Left hindlimb (tissue), 1 donor: ENCODE measurements around the gene HNRNPH1.

ENCODE experiments used
- DNase-seq: peaks from one replicate; pipeline ENCODE4 v3.0.0-alpha.2; 2018

The HNRNPH1 gene

DNA sequence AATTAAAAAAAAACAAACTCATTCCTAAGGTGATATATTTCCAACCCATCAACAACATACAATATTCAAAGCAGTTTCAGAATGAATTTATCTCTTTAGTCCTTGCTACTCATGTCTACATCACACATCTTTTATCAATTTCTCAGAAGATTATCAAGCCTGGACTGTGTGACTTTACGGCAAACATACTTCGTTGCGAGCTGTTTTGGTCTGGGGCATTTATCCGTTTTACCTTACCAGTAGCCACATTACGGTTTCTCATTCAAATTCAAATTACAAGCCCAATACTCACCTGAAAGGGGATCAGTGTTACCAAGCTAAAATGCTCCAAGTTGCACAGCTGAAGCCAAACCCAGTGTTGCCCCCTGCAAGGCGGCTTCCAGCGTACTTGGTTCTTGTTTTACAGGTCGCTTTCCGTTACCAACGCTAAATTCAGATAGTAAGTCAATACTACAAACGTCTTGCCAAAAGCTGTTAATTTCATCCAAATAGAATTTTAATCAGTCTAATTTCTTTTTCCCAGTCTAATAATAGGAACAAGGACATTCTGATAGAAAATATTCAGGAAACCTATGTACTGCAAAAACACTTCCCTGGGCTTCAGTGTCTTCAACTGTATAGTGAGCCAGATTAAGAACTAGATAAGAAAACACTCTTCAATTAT, 1.8 kb downstream of the HNRNPH1 start:
- DNase-seq = no peak

DNA sequence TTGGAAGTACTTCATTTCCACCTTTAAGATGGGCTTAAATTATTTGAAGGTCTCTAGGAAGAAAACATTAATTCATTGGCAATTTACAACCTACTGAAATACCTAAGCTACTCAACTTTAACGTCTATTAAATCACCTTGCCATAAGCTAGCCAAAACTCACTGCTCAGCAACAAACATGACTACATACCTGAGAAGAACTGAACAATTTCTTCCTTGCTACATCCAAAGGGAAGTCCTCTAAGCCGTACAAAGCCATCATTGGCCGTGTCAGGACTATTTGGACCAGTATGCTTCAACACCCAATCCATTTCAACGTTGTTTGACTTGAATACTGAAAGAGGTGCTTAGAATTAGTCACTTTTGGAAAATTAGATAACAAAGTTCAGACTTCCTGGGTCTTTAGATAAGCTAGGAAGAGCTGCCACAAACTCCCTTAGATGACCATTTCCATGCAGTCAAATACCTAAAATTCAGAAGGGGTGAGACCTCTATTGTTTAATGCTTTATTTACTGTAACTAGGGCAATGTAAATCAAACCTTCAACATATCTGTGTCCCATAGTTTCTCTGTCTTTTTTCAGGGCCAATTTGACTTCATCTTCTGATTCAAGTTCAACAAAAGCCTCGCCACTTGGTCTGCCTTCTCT, 2.6 kb downstream of the HNRNPH1 start:
- DNase-seq = no peak

DNA sequence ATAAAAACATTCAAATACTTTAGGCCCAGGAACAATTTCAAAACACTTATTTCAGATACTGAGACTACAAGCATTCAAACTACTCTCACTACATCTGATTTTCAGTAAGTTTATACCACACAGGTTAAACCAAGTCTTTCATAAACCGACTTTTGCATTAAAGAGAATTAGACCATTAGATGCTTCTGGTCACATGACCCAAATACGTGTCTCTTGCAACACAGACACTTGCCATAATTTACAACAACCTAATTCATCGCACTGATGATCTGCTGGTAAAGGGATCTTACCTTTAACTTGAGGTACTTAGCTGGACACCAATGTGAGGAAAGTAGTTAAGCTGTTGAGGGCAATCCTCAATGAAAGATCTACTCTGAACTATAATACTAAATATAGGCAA, 3.2 kb downstream of the HNRNPH1 start:
- no peak for DNase-seq

DNA sequence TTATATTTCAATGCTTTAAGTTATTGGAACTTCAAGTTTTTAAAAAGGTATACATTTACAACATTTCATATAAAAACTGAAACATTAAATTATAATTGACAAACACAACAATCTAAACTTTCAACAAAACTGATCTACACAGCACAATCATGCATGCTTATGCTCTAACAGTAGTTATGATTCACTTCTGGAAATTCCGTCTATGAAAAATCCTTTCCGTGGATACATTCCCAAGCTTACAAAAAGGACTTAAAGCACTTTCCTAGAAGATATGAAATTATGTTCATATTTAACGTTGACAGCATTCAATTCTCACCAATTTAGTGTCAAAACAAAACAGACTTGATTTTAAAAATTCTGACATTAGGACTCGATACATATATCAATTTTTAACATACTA, 3.7 kb downstream of the HNRNPH1 start:
- DNase-seq = no peak

DNA sequence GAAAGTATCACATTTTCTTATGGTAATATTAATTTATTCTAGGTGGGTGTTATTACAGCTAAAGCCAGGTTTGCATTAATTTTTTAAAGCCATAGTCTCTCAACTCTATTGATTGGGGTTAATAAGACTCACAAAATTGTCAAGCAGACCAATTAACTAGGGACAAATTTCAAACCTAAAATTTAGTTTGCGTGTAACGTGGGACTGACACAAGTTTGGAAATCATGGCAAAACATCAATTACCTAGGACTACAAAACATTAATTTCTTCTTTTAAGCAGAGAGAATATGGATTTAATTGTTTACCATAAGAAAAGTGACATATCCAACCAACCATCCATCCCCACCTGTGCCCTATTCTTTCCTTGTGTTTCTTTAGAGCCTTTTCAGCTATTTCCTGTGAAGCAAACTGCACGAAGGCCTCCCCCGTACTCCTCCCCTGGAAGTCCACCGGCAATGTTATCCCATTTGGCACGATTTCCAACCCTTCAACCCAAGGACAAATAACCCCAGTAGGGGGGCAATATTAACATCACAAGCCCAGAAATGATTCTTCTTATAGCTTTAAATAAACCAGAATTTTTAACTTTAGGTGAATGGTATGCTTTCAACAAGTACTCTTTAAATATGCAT, 4.4 kb downstream of the HNRNPH1 start:
- no peak for DNase-seq

DNA sequence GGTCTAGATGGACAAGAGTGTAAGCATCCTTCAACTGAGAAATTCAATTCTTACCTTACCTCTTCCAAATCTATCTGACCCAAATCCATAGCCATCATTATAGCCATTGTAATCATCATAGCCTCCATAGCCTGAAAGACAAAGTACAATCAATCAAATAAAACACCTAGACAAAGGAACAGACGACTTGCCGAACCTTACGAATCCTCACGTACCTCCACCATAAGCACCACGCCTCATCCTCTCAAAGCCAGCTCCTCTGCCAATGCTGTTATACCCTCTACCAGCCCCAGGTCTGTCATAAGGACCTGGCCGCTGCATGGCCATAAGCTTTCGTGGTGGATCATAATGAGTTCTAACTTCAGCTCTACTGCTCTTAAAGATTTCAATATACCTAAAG, 5.5 kb downstream of the HNRNPH1 start:
- no peak for DNase-seq

DNA sequence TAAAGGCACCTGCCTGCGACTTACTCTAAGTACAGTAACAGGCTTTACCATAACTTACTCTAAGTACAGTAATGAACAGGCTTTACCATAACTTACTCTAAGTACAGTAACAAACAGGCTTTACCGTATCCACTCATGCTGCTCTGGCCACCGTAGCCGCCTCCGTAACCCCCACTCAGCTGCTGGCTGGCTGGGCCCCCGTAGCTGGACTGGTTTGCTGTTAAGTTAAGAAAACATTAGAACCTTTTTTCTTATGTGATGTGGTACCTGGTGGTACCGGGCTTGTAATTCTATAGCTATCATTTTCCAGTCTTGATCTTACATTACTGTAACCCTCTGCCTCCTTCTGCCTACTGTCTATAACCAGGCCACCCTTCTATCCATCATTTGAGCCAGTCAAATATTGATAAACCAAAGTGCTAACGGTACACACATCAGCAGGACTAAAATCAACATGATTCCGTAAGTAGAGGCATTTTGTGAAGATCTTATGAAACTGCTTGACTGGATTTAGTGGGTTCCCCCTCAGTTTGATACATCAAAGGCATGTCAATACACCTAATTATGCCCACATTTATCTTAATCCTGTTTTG, 7.4 kb downstream of the HNRNPH1 start:
- DNase-seq = no peak

DNA sequence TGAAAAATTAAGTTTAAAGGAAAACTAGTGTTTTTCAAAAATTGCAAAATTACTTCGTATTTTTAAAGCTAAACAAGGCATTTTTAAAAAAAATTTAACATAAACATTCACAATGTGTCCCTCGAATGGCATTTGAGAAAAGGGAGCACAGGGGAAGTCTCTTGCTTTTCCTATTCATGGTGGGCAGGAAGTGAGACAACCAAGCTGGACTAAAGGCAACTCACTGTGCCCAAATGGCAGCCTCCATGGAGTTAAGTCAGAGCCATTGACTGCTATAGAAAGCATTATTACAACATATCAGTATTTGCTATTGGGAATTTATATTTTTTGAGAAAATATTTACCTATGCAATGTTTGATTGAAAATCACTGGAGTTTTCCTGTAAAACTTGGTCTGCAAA, 8.3 kb downstream of the HNRNPH1 start:
- no peak for DNase-seq

DNA sequence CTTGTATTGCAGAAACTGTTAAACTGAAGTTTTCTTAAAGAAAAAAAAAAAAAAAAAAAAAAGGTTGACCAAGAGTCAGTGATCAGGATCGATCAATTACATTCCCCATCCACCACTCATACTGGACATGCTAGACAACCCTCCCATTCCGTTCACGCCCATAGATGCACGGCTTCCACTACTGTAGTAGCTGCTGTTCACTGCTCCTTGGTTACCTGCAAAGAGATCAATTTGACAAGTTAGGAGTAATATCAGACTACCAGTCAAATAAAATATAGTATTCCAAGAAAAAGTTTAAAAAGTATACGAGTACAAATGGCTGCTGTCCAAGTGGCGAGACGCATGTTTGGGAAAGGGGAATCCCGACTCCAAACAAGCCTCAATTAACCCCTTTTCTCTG, 8.7 kb downstream of the HNRNPH1 start:
- no peak for DNase-seq

DNA sequence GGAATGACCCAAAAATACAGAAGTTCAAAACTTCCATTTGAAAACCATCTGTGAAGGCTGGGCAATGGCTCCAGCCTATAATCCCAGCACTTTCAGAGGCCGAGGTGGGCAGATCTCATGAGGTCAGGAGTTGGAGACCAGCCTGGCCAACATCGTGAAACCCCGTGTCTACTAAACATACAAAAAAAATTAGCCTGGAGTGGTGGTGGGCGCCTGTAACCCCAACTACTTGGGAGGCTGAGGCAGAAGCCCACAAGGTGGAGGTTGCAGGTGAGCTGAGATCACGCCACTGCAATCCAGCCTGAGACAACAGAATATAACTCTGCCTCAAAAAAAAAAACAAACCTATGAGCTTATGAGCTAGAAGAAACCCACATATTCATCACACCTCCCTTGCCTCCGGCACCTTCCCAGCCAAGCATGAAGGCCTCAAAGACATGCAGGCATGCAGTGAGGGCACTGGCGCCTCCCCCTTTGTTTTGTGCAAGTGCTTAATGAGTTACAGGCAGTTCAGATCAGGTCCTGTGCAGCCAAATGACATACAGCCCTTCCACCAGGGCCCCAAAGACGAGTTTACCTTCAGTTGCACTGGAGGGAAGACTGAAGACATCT, 9.9 kb downstream of the HNRNPH1 start:
- no peak for DNase-seq

DNA sequence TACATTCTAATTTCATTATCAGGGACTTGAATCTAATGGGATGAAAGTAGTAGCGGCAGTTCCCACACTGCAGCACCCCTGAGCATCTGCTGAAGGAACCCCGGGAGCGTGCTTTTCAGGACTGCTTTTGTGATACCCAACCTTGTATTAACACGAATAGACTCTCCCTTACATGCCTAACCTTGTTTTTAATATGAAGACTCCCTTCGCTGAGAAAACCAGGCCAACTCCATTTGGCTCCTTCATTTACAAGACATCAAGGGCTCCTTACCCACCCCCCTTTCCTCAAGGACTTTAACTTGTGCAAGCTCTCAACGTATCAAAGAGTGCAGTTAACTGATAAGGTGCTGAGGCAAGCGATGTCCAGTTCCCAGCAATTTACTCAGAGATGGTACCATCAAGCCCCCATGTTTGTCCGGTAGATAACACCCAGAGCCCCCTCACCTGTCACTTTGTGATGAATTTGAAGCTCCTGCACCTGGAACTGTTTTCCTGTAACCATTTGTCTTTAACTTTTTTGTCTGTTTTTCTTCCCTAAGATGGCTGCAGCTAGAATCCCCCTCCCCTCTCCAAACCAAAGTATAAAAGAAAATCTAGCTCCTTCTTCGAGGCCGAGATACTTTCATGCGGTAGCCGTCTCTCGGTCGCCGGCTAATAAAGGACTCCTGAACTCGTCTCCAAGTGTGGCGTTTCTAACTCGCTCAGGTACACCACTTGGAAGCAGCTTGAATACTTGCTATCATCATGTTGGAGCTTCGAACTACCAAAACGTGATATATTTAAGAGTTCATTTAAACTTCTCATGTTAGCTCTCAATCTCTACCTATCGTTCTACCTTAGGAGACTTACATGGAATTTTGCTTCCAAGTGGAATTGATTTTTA, 10.7 kb downstream of the HNRNPH1 start:
- no peak for DNase-seq

DNA sequence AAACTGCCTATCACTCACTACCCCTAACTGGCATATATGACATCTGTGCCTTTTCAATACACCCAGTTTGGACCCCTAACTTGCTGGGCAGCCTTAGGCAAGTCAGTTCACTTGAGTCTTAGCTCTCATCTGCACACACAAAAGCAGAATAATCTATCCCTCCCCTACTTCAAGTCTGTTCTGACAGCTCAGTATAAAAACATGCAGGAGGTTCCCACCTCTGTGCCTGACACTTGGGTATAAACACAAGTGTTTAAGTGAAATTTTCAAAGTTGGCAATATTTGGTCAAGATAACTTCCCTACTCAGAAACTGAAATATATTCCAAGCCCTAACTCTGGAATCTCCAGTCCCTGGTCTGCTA, 12.6 kb downstream of the HNRNPH1 start:
- DNase-seq = no peak

DNA sequence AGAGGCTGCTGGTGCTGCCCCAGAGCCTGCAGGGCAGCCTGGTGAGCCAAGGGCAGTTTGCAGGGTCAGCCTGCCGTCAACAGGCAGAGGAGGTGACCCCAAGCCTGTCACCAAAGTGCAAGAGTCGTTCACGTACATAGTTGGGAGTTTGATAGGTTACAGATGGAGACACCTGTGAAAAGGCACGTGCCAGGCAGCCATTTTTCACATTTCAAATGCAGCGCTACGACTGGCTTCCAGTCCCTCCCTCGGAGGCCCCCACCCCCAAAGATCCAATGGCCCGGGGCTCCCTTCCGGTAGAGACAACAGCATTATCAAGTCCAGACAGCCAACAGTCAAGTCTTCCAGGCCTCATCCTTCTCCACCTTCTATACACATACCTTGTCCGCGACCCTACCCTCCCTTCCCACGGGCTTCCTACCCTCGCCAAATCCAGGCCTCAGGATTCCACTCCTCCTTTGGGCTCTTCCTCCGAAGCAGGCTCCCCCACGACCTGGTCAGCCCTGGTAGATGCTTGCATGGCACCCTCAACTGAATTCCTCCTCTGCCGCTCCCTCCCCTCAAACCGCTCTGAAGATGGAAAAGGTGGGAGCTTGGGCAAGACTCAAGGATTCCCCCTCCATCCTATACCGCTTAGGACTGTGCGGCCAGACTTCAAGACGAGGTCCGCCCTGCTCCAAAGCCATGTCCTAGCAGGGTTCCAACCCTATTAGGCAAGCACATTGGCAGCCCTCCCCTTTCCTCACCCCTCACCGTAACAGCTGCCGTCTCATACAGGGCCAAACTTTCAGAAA, 13.2 kb downstream of the HNRNPH1 start:
- DNase-seq = no peak

DNA sequence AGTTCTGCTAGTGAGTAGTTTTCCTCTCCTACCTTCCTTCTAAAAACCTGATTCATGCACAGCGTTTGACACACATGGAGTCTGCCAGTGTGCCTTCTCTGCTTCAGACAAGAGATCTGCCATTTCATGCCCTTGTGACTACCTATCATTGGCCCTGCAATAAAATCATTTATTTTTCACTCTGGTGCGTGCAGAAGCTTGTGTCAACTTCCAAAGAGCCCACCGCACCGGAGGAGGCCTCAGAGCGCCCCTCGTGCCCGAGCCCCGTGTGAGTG, 13.7 kb downstream of the HNRNPH1 start:
- DNase-seq = no peak

DNA sequence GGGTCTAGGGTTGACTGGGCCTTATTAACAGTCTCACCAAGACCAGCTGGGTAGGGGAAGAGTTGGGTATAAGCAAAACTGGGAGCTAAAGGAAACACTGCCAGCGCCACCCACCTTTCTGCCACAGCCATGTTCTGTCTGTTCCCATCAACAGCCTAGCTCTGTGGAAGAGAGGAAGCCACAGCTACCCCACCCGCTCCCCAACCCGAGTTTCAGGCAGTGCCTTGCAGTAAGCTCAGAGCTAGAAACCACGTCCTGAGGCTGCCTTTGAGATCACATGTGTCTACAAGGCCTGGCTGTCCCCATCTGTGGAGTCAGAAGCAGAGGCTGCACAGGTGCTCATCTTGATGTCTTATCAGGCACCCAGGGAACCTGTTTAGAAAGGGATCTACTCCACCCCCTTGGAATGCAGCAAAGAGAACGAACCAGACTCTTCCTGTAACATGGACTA, 15.3 kb downstream of the HNRNPH1 start:
- no peak for DNase-seq

DNA sequence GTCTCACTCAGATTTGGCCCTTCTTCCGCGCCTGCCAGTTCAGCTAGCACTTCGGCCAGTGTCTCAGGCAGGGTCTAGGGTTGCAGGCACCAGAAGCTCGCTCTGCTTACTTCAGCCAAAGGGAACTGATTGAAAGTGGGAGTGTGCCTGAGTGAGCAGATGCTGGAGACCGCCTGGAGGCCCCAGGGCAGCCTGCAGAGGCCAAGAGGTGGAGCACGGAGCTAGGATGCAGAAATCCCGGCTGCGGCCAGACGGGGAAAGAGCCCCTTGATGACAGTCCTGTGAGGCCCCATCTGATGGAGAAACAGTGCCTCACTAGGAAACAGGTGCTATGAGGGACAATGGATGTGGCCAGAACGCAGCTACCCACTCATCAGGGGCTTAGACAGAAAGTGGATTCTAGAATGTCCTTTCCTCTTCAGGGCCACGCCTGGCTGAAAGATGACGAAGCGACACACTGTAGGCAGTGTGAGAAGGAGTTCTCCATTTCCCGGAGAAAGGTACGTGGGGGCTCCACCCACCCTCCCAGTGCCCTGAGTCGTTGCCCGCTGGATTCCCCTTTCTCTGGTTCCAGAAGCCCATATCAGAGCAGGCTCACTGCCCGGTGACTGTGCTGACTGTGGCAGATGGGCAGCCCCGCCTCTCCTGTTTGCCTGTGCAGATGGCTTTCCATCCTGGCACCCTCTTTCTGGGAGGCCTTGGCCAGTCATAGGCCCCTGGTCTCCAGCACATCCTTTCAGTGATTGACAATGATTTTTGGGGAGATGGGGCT, 16.1 kb downstream of the HNRNPH1 start:
- no peak for DNase-seq

DNA sequence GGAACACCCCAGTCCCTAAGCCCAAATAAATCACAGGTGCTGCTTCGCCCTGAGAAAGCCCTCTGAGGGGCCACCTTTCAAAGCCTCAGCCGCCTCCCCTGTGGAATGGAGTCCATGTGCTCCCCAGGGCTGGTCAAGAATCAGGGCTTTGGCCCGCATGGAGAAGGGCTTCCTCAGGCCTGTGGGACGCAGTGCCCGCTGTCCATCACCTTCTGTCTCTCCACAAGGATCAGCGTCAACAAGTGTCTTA, 16.6 kb downstream of the HNRNPH1 start:
- DNase-seq = no peak

DNA sequence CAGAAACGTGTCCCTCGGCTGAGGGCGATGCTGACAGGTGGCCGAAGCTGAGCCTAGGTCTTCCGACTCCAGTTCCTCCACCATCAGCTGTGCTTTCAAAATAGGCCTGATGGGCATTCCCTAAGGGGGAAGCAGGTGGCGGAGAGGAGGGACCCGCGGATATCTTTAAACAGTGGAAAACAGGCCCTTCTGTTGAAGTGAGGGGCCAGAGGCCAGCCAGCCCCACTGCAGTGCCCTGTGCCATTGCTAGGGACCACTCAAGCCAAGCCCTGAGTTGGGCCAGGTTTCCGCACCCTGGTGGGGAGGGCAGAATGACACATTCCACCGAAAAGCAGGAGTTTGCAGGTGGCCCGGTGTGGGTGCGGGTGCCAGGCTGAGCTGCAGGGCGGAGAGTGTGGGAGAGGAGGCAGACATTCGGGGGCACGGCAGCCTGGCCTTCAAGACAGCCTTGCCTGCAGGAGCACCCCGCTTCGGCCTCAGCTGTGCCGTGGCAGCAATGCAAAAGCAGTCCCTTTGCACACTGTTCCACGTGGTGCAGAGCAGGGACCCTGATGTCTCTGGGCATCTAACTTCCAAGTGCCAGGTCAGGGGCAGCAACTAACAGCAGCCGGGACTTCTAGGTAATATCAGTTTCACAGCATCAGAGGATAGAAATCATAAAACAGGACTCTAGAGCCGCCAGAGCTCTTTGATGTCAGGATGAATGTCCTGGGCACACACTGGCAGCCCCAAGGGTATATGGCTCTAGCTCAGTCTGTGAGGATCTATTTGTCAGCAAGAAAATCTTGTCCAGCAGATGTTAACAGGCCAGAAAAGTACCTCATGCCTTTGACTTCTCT, 17.2 kb downstream of the HNRNPH1 start:
- no peak for DNase-seq

DNA sequence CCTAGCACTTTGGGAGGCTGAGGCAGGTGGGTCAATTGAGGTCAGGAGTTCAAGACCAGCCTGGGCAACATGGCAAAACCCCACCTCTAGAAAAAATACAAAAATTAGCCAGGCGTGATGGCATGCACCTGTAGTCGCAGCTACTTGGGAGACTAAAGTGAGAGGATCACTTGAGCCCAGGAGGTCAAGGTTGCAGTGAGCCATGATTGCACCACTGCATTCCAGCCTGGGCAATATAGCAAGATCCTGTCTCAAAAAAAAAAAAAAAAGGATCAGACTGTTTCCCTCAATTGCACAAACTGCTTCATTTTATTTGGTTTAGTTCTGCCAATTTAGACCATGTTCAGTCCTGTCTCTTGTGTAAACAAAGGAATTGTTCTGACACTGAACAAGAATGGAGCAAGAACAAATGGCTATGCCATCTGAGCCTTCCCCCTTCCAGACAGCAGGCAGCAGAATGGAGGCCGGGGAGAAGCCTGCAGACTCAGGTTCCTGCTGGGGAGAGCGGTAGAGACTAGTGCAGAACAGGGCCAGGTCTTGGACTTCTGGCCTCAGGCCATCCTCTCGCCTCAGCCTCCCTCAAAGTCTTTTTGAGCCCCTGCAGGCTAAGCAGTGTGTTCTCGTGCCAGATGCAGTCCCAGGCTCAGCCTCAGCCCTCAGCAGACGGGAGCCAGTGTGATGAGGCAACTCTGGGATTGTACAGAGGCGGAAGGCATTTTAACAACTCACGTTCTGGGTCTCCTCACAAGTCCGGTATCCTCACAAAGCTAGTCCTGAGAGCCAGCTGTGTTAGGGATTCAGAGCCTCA, 18.2 kb downstream of the HNRNPH1 start:
- DNase-seq = peak; percentile 51

DNA sequence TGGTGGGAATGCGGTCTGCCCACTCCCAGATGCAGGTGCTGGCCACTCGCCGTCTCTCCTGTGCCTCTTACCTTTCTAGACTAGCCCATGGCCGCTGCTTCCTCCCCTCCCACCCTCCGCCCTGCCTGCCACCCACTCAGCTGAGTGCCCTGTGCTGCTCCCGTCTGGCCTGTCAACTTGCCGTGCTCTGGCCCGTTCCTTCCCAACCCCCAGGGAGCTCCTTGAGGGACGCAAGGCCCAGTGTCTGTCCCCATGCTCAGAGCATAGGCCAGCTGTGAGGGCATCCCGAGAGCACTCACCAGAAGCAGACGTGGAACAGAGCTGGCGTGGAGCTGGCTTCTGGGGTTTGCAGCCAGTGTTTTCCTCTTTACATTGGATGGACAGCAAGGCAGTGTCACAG, 20.2 kb downstream of the HNRNPH1 start:
- DNase-seq = no peak
